ENCODE data around the gene SEMA3D. TPM values are rescaled to one million over a fixed set of nuclear protein-coding genes. Genes with fewer than 3 reads are reported as not detected.

Gene SEMA3D
- total RNA-seq, result 9.4 and 11.0 TPM in 2 replicates

GRCh38 chr7:85186521-85187241 is at the start of gene SEMA3D:
Gene SEMA3D, minus strand, starts transcription at chr7:85187056. Its CDS starts 65,165 bp downstream, at chr7:85121891.
- peak; percentile 61 to 89 for DNase-seq (ENCODE audit: low read depth in 2 of 2)

GRCh38 chr7:85234730-85235129 is 47.9 kb upstream of the SEMA3D start:
- DNase-seq (ENCODE audit: low read depth in 2 of 2), result no peak

GRCh38 chr7:85232068-85232467 is 45.2 kb upstream of the SEMA3D start:
- DNase-seq (ENCODE audit: low read depth in 2 of 2), result no peak

GRCh38 chr7:85230623-85231022 is 43.8 kb upstream of the SEMA3D start:
- no peak for DNase-seq (ENCODE audit: low read depth in 2 of 2)

- no peak for DNase-seq (ENCODE audit: low read depth in 2 of 2)
Observed at GRCh38 chr7:85229544-85229943, 42.7 kb upstream of the SEMA3D start.

- DNase-seq (ENCODE audit: low read depth in 2 of 2), result no peak
Observed at GRCh38 chr7:85226361-85227085, 39.7 kb upstream of the SEMA3D start.

GRCh38 chr7:85224171-85224570 is 37.3 kb upstream of the SEMA3D start:
- DNase-seq (ENCODE audit: low read depth in 2 of 2), result no peak

GRCh38 chr7:85222522-85222921 is 35.7 kb upstream of the SEMA3D start:
- no peak for DNase-seq (ENCODE audit: low read depth in 2 of 2)

GRCh38 chr7:85221796-85222195 is 34.9 kb upstream of the SEMA3D start:
- no peak for DNase-seq (ENCODE audit: low read depth in 2 of 2)

GRCh38 chr7:85220651-85221050 is 33.8 kb upstream of the SEMA3D start:
- DNase-seq (ENCODE audit: low read depth in 2 of 2), result peak; percentile 6 to 65

GRCh38 chr7:85220023-85220422 is 33.2 kb upstream of the SEMA3D start:
- DNase-seq (ENCODE audit: low read depth in 2 of 2), result peak in 1 of 2 donors; percentile 14

GRCh38 chr7:85217085-85217484 is 30.2 kb upstream of the SEMA3D start:
- no peak for DNase-seq (ENCODE audit: low read depth in 2 of 2)

- no peak for DNase-seq (ENCODE audit: low read depth in 2 of 2)
Observed at GRCh38 chr7:85215098-85215497, 28.2 kb upstream of the SEMA3D start.

- no peak for DNase-seq (ENCODE audit: low read depth in 2 of 2)
Observed at GRCh38 chr7:85213500-85213899, 26.6 kb upstream of the SEMA3D start.

- DNase-seq (ENCODE audit: low read depth in 2 of 2), result peak; percentile 6 to 72
Observed at GRCh38 chr7:85205754-85206153, 18.9 kb upstream of the SEMA3D start.

- no peak for DNase-seq (ENCODE audit: low read depth in 2 of 2)
Observed at GRCh38 chr7:85204496-85204895, 17.6 kb upstream of the SEMA3D start.

- DNase-seq (ENCODE audit: low read depth in 2 of 2), result no peak
Observed at GRCh38 chr7:85204061-85204460, 17.2 kb upstream of the SEMA3D start.

GRCh38 chr7:85201209-85201608 is 14.4 kb upstream of the SEMA3D start:
- DNase-seq (ENCODE audit: low read depth in 2 of 2), result no peak

GRCh38 chr7:85196696-85197095 is 9.8 kb upstream of the SEMA3D start:
- no peak for DNase-seq (ENCODE audit: low read depth in 2 of 2)

GRCh38 chr7:85191383-85191782 is 4.5 kb upstream of the SEMA3D start:
- DNase-seq (ENCODE audit: low read depth in 2 of 2), result peak in 1 of 2 donors; percentile 56

- peak in 1 of 2 donors; percentile 62 for DNase-seq (ENCODE audit: low read depth in 2 of 2)
Observed at GRCh38 chr7:85186083-85186520, 754 bp downstream of the SEMA3D start.

GRCh38 chr7:85185424-85186082 is 1.3 kb downstream of the SEMA3D start:
- peak; percentile 40 to 81 for DNase-seq (ENCODE audit: low read depth in 2 of 2)
